Body of pancreas (tissue), 4 donors: ENCODE results near the gene COL26A1.

Source experiments
- POLR2A ChIP-seq, 3 donors: fragments of 450-650 bp; IDR thresholded peaks; one replicate each; pipeline ENCODE4 v1.6.1; 2016; ENCODE audit warnings: antibody characterized with exemption in 3 of 3, mild to moderate bottlenecking in 2 of 3
- TF ChIP-seq, protein P1 (sequence below), 7 experiments: fragments of 450-650 bp in 4 of 7; fragments of 200-600 bp in 3 of 7; sonication (generic) in 3 of 7; IDR thresholded peaks; one replicate each; pipeline ENCODE4 v1.5.1; 2016 to 2019; ENCODE audit warnings: antibody characterized with exemption in 7 of 7

- TF ChIP-seq, protein P1, sequence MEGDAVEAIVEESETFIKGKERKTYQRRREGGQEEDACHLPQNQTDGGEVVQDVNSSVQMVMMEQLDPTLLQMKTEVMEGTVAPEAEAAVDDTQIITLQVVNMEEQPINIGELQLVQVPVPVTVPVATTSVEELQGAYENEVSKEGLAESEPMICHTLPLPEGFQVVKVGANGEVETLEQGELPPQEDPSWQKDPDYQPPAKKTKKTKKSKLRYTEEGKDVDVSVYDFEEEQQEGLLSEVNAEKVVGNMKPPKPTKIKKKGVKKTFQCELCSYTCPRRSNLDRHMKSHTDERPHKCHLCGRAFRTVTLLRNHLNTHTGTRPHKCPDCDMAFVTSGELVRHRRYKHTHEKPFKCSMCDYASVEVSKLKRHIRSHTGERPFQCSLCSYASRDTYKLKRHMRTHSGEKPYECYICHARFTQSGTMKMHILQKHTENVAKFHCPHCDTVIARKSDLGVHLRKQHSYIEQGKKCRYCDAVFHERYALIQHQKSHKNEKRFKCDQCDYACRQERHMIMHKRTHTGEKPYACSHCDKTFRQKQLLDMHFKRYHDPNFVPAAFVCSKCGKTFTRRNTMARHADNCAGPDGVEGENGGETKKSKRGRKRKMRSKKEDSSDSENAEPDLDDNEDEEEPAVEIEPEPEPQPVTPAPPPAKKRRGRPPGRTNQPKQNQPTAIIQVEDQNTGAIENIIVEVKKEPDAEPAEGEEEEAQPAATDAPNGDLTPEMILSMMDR (IDR thresholded peaks at IDR 0.05) = no peak
- TF ChIP-seq POLR2A (IDR thresholded peaks at IDR 0.05) = no peak
Observed at GRCh38 chr7:101370836-101371235, 8.2 kb downstream of the COL26A1 start.
